ENCODE data around the gene CC2D1A. TPM values are rescaled to one million over a fixed set of nuclear protein-coding genes. Genes with fewer than 3 reads are reported as not detected.

Gene CC2D1A
- total RNA-seq, 1 donor from 2014 or later, result 35.4 TPM

GRCh38 chr19:13861714-13862531, 44.1 kb upstream of the CC2D1A start:
- peaks cover 36% of the 10 kb centered on the region for H3K4me1 Mint-ChIP-seq (ENCODE audit: unreplicated experiment)
- H3K27me3 Mint-ChIP-seq, result peaks cover 15% of the 10 kb centered on the region
- H3K27ac Mint-ChIP-seq, result peak overlapping the region; percentile 83
- peak overlapping the region; percentile 84 for H3K4me3 Mint-ChIP-seq
- H3K36me3 Mint-ChIP-seq, result no peaks in the 10 kb centered on the region
- DNase-seq (ENCODE audit: extremely low spot score, unreplicated experiment), result peak; percentile 97
- peak; percentile 99 for TF ChIP-seq CTCF (conservative IDR thresholded peaks at IDR 0.05)
- H3K9me3 Mint-ChIP-seq, result no peaks in the 10 kb centered on the region

- no peaks in the 10 kb centered on the region for H3K9me3 Mint-ChIP-seq
- peaks cover 41% of the 10 kb centered on the region for H3K4me1 Mint-ChIP-seq (ENCODE audit: unreplicated experiment)
- peaks cover 20% of the 10 kb centered on the region for H3K27me3 Mint-ChIP-seq
- peak overlapping the region; percentile 91 for H3K4me3 Mint-ChIP-seq
- H3K36me3 Mint-ChIP-seq, result no peaks in the 10 kb centered on the region
- no peak for TF ChIP-seq CTCF (conservative IDR thresholded peaks at IDR 0.05)
- H3K27ac Mint-ChIP-seq, result peak overlapping the region; percentile 80
- no peak for DNase-seq (ENCODE audit: extremely low spot score, unreplicated experiment)
Measured at GRCh38 chr19:13864046-13864666, 41.8 kb upstream of the CC2D1A start.

- no peaks in the 10 kb centered on the region for H3K36me3 Mint-ChIP-seq
- TF ChIP-seq CTCF (conservative IDR thresholded peaks at IDR 0.05), result no peak
- H3K27me3 Mint-ChIP-seq, result peaks cover 20% of the 10 kb centered on the region
- DNase-seq (ENCODE audit: extremely low spot score, unreplicated experiment), result no peak
- peaks cover 35% of the 10 kb centered on the region for H3K4me1 Mint-ChIP-seq (ENCODE audit: unreplicated experiment)
- no peaks in the 10 kb centered on the region for H3K9me3 Mint-ChIP-seq
- H3K4me3 Mint-ChIP-seq, result peak overlapping the region; percentile 91
- H3K27ac Mint-ChIP-seq, result peak overlapping the region; percentile 80
Measured at GRCh38 chr19:13864667-13865570, 41.1 kb upstream of the CC2D1A start.

- Mint-ChIP-seq H3K9me3 (no peaks in the 10 kb centered on the region), H3K27ac (peak overlapping the region; percentile 65), H3K36me3 (no peaks in the 10 kb centered on the region), H3K27me3 (peaks cover 20% of the 10 kb centered on the region), H3K4me3 (peak overlapping the region; percentile 92), H3K4me1 (ENCODE audit: unreplicated experiment) (peaks cover 36% of the 10 kb centered on the region)
- TF ChIP-seq CTCF (conservative IDR thresholded peaks at IDR 0.05), result peak; percentile 12
- no peak for DNase-seq (ENCODE audit: extremely low spot score, unreplicated experiment)
Measured at GRCh38 chr19:13865571-13866462, 40.2 kb upstream of the CC2D1A start.
